Measurements from ENCODE around the gene IER5L.
A peak's percentile ranks its signal among the peaks of the same experiment; 100 is the strongest.

Gene IER5L

DNA sequence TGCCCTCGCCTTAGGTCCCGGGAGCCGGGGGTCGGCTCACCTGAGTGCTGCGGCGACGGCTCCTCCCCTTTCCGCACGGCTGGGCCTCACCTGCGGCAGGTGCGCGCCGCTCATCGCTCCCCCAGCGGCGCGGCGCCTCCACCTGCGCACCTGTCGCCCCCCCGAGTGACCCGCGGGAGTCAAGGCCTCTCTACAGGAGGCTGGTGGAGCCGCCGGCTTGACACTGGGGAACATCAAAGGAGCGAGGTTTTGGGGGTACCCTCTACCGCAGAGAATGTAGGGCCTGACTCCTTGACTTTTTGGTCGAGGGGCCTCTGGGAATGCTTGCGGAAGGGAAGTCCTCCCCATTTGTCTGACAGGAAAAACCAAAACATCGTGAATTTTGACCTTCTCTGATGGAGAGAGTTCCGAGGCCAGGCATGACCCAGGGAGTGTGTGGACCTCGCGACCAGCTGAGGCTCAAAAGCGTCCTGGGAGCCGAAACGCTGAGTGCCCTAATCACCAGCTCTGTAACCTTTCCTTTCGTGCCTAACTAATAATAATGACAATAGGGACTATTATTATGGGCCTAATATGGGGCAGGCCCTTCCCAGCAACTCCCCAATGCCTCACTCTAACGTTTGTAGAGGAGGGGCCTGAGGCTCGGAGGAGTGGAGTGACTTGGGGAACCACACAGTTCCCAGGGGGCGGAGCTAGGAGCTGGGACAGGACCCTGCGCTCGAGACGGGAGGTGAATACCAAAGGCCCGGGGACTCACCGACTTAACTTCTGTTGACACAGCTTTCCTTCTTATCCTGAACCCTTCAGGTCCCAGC is 714 bp upstream of the IER5L start:
- H3K4me1 ChIP-seq (ENCODE audit: insufficient read depth, low read length, severe bottlenecking) = peaks cover 43% of the 10 kb centered on the region

DNA sequence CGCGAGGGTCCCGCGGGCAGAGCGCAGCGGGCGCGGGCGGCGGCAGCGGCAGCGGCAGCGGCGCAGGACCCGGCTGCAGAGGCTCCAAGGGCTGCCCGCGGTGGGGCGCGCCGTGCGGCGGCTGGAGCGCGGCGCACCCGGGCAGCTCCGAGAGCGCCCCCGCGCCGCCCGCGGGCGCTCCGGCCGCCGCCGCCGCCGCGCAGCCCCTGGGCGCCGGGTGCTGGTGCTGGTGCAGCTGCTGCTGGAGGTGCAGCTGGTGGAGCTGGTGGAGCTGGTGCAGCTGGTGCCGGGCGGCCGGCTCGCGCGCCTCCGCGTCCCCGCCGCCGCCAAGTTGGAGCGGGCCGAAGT is 644 bp downstream of the IER5L start:
- Histone ChIP-seq H3K4me3 (ENCODE audit: low read depth, low read length, poor library complexity, severe bottlenecking) (peak overlapping the region; percentile 61), H3F3A (ENCODE audit: insufficient read depth, low read length) (no peaks in the 10 kb centered on the region), H2AFZ (ENCODE audit: low read length) (no peak overlapping the region), H3K9me3 (ENCODE audit: low read length) (no peaks in the 10 kb centered on the region), H3K27me3 (ENCODE audit: insufficient read depth, low read length) (peaks cover 13% of the 10 kb centered on the region; the same call in 1 of the 2 replicates), H3K79me2 (ENCODE audit: insufficient read depth, low read length) (no peaks in the 10 kb centered on the region), H4K20me1 (ENCODE audit: insufficient read depth, low read length) (no peaks in the 10 kb centered on the region), H3K4me2 (ENCODE audit: low read length) (peak overlapping the region; percentile 90), H3K36me3 (ENCODE audit: insufficient read depth, low read length) (no peaks in the 10 kb centered on the region), H3K27ac (ENCODE audit: low read depth, low read length, poor library complexity, severe bottlenecking) (no peak overlapping the region), H3K9me2 (ENCODE audit: low read depth, low read length) (no peaks in the 10 kb centered on the region), H3K9ac (ENCODE audit: low read length) (no peak overlapping the region; the same call in 1 of the 2 replicates), H3K4me1 (ENCODE audit: insufficient read depth, low read length, severe bottlenecking) (peaks cover 44% of the 10 kb centered on the region)
- no peak for TF ChIP-seq EZH2 (IDR thresholded peaks at IDR 0.05; ENCODE audit: borderline replicate concordance, low read length)
- TF ChIP-seq, protein P1, sequence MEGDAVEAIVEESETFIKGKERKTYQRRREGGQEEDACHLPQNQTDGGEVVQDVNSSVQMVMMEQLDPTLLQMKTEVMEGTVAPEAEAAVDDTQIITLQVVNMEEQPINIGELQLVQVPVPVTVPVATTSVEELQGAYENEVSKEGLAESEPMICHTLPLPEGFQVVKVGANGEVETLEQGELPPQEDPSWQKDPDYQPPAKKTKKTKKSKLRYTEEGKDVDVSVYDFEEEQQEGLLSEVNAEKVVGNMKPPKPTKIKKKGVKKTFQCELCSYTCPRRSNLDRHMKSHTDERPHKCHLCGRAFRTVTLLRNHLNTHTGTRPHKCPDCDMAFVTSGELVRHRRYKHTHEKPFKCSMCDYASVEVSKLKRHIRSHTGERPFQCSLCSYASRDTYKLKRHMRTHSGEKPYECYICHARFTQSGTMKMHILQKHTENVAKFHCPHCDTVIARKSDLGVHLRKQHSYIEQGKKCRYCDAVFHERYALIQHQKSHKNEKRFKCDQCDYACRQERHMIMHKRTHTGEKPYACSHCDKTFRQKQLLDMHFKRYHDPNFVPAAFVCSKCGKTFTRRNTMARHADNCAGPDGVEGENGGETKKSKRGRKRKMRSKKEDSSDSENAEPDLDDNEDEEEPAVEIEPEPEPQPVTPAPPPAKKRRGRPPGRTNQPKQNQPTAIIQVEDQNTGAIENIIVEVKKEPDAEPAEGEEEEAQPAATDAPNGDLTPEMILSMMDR (IDR thresholded peaks at IDR 0.05; ENCODE audit: low read length) = no peak

More for the DNA sequence above, 714 bp upstream of the IER5L start:
- no peaks in the 10 kb centered on the region for H3K9me2 ChIP-seq (ENCODE audit: low read depth, low read length)
- no peaks in the 10 kb centered on the region for H3K9me3 ChIP-seq (ENCODE audit: low read length)
- no peak for TF ChIP-seq EZH2 (IDR thresholded peaks at IDR 0.05; ENCODE audit: borderline replicate concordance, low read length)
- TF ChIP-seq, protein P1 (IDR thresholded peaks at IDR 0.05; ENCODE audit: low read length) = no peak
- H3K4me3 ChIP-seq (ENCODE audit: low read depth, low read length, poor library complexity, severe bottlenecking) = peak overlapping the region; percentile 61
- no peak overlapping the region for H3K27ac ChIP-seq (ENCODE audit: low read depth, low read length, poor library complexity, severe bottlenecking)
- H3K27me3 ChIP-seq (ENCODE audit: insufficient read depth, low read length) = peaks cover 7% of the 10 kb centered on the region; the same call in 1 of the 2 replicates
- no peaks in the 10 kb centered on the region for H3K79me2 ChIP-seq (ENCODE audit: insufficient read depth, low read length)
- peak overlapping the region; percentile 90 for H3K4me2 ChIP-seq (ENCODE audit: low read length)
- no peak overlapping the region for H3K9ac ChIP-seq (ENCODE audit: low read length)
- no peaks in the 10 kb centered on the region for H3K36me3 ChIP-seq (ENCODE audit: insufficient read depth, low read length)
- H2AFZ ChIP-seq (ENCODE audit: low read length) = no peak overlapping the region
- no peaks in the 10 kb centered on the region for H4K20me1 ChIP-seq (ENCODE audit: insufficient read depth, low read length)
- H3F3A ChIP-seq (ENCODE audit: insufficient read depth, low read length) = no peaks in the 10 kb centered on the region

DNA sequence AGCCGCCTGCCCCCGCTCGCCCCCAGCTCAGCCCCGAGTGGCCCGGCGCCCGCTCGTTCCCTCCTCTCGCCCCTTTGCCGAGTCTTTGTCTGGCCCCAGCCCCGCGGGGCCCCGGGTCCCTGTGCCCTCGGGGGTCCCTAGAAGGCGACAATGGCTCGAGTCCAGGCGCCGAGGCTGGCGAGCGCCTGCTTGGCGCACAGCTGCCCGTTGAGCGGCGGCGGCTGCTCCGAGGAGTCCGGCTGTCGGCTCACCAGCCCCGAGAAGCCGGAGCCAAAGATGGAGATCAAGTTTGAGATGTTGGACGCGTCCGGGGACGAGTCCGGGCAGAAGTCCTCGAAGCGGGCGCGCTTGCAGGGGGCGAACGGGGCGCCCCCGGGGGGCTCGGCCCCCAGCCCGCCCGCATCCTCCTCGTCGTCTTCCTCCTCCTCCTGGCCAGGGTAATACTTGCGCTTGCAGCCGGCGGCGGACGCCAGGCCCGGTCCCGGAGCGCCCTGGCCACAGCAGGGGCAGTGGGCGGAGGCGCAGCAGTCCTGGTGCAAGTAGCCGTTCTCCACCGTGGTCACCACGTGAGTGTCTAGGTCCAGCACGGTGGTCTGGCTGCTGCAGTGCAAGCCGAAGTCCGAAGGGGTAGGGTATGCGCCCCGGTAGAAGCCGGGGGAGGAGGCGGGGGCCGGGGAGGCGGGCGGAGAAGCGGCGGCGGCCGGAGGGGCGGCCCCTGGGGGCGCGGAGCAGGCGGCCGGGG is 1.2 kb downstream of the IER5L start:
- peaks cover 44% of the 10 kb centered on the region for H3K4me1 ChIP-seq (ENCODE audit: insufficient read depth, low read length, severe bottlenecking)
- peak overlapping the region; percentile 76 for H3K4me2 ChIP-seq (ENCODE audit: low read length)
- H4K20me1 ChIP-seq (ENCODE audit: insufficient read depth, low read length) = no peaks in the 10 kb centered on the region
- H3K27ac ChIP-seq (ENCODE audit: low read depth, low read length, poor library complexity, severe bottlenecking) = no peak overlapping the region
- peak overlapping the region; percentile 53 for H3K4me3 ChIP-seq (ENCODE audit: low read depth, low read length, poor library complexity, severe bottlenecking)
- no peaks in the 10 kb centered on the region for H3K36me3 ChIP-seq (ENCODE audit: insufficient read depth, low read length)
- H3K27me3 ChIP-seq (ENCODE audit: insufficient read depth, low read length) = peaks cover 13% of the 10 kb centered on the region; the same call in 1 of the 2 replicates
- H2AFZ ChIP-seq (ENCODE audit: low read length) = no peak overlapping the region
- H3F3A ChIP-seq (ENCODE audit: insufficient read depth, low read length) = no peaks in the 10 kb centered on the region
- H3K9me2 ChIP-seq (ENCODE audit: low read depth, low read length) = no peaks in the 10 kb centered on the region
- TF ChIP-seq EZH2 (IDR thresholded peaks at IDR 0.05; ENCODE audit: borderline replicate concordance, low read length) = no peak
- TF ChIP-seq, protein P1 (IDR thresholded peaks at IDR 0.05; ENCODE audit: low read length) = no peak
- H3K9me3 ChIP-seq (ENCODE audit: low read length) = no peaks in the 10 kb centered on the region
- H3K79me2 ChIP-seq (ENCODE audit: insufficient read depth, low read length) = no peaks in the 10 kb centered on the region
- no peak overlapping the region for H3K9ac ChIP-seq (ENCODE audit: low read length)
